Left ventricle myocardium inferior (tissue), 1 donor: ENCODE measurements around the gene SLC34A1. TPM values are rescaled to one million over a fixed set of nuclear protein-coding genes. Genes with fewer than 3 reads are reported as not detected.
"Not testable (repeated sequence)": the region's sequence is repeated elsewhere in the genome, so short reads cannot be mapped to it uniquely, and the experiment has no call there.

Source experiments
- DNase-seq: peaks from one replicate; pipeline ENCODE4 v3.0.0-alpha.2; 2020
- H3K27ac ChIP-seq: fragments of 200-600 bp; replicated peaks from 2 replicates; pipeline ENCODE4 v1.8.0; 2021
- H3K27me3 ChIP-seq: fragments of 200-600 bp; 2 replicates; pipeline ENCODE4 v1.8.0; 2021; ENCODE audit warnings: low read depth
- H3K36me3 ChIP-seq: fragments of 200-600 bp; 2 replicates; pipeline ENCODE4 v1.8.0; 2021
- H3K4me1 ChIP-seq: fragments of 200-600 bp; 2 replicates; pipeline ENCODE4 v1.8.0; 2021
- H3K4me3 ChIP-seq: fragments of 200-600 bp; 2 replicates; pipeline ENCODE4 v1.8.0; 2021; ENCODE audit warnings: mild to moderate bottlenecking, moderate library complexity
- H3K9me3 ChIP-seq: fragments of 200-600 bp; replicated peaks from 2 replicates; pipeline ENCODE4 v1.8.0; 2021
- CTCF ChIP-seq: fragments of 200-600 bp; IDR thresholded peaks from 2 replicates; pipeline ENCODE4 v1.8.0; 2021; ENCODE audit warnings: antibody characterized with exemption, mild to moderate bottlenecking, borderline replicate concordance
- intact Hi-C: fragments of 100-400 bp; cut with micrococcal nuclease; formaldehyde crosslinking; loops from one replicate; pipeline ENCODE4 v1.11.0; 2022
- total RNA-seq: library from RNA; stranded (reverse); fragmentation: NEBNext Ultra II Directional; extraction: Animal tissue kit (Norgen Biotek cat#: 25700); gene quantifications from one replicate; pipeline ENCODE4 v1.2.1, GENCODE V29; 2021
- donor health status: DM: no; HTN: yes; CAD: no; lungs with severe emphysema.

Gene SLC34A1
- total RNA-seq, 1 donor from 2014 or later: not detected

GRCh38 chr5:177336603-177337494 is 47.4 kb upstream of the SLC34A1 start:
- no peak for DNase-seq
- H3K4me3 ChIP-seq: no peak overlapping the region
- H3K27me3 ChIP-seq: no peaks in the 10 kb centered on the region
- no peaks in the 10 kb centered on the region for H3K9me3 ChIP-seq
- peak overlapping the region; percentile 63 for H3K27ac ChIP-seq
- no peak for TF ChIP-seq CTCF
- intact Hi-C loops: no loop called here
- H3K4me1 ChIP-seq: peaks cover 35% of the 10 kb centered on the region
- peaks cover 79% of the 10 kb centered on the region for H3K36me3 ChIP-seq

GRCh38 chr5:177338251-177339106 is 45.8 kb upstream of the SLC34A1 start:
- no peak for TF ChIP-seq CTCF
- no peak overlapping the region for H3K4me3 ChIP-seq
- peaks cover 70% of the 10 kb centered on the region for H3K36me3 ChIP-seq
- no peak for DNase-seq
- intact Hi-C loops: no loop called here
- H3K4me1 ChIP-seq: peaks cover 35% of the 10 kb centered on the region
- H3K27me3 ChIP-seq: no peaks in the 10 kb centered on the region
- no peaks in the 10 kb centered on the region for H3K9me3 ChIP-seq
- no peak overlapping the region for H3K27ac ChIP-seq

DNA sequence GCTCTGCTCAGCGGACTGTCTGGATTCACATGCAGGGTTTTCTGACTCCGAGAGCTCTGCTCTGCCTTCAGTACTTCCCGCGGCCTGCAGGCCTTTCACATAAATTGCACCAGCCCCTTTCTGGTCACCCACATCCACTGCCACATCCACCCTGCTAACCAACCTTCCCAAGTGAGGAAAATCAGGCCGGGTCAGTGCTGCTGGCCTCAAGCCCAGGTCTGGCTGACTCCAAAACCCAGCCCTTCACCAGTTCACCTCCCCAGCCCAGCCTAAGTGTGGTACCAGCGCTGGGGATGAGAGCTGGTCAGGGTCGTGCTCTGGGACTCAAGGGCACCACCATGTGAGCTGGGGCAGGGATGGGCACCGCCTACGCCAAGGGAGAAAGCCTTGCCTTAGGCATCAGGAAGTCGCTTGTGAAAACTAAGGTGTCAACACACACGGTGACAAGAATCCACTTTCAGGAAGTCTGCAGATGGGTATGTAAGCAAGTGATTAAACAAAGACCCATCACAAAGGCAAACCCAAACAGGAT is 45.1 kb upstream of the SLC34A1 start:
- Histone ChIP-seq H3K36me3 (peaks cover 63% of the 10 kb centered on the region), H3K4me3 (no peak overlapping the region), H3K27ac (no peak overlapping the region), H3K27me3 (no peaks in the 10 kb centered on the region), H3K4me1 (peaks cover 34% of the 10 kb centered on the region), H3K9me3 (no peaks in the 10 kb centered on the region)
- no peak for TF ChIP-seq CTCF
- intact Hi-C loops: no loop called here
- DNase-seq: no peak

- H3K27me3 ChIP-seq, H3K27ac ChIP-seq, intact Hi-C loops, H3K9me3 ChIP-seq, DNase-seq, H3K4me3 ChIP-seq: not testable (repeated sequence)
- H3K36me3 ChIP-seq: peaks cover 55% of the 10 kb centered on the region
- peaks cover 16% of the 10 kb centered on the region for H3K4me1 ChIP-seq
Observed at GRCh38 chr5:177343000-177343399, 41.2 kb upstream of the SLC34A1 start.

- intact Hi-C loops: no loop called here
- Histone ChIP-seq H3K27me3 (no peaks in the 10 kb centered on the region), H3K36me3 (peaks cover 50% of the 10 kb centered on the region), H3K4me1 (peaks cover 20% of the 10 kb centered on the region), H3K4me3 (no peak overlapping the region), H3K9me3 (no peaks in the 10 kb centered on the region), H3K27ac (no peak overlapping the region)
- no peak for DNase-seq
- TF ChIP-seq CTCF: no peak
Observed at GRCh38 chr5:177343777-177344176, 40.5 kb upstream of the SLC34A1 start.
